Stimulated activated CD8-positive, alpha-beta memory T cell treated with anti-CD3 and anti-CD28 coated beads, Interleukin-7, amount 100 ng/mL, for 1 hour (primary cell): Measurements from ENCODE around the gene KDM6A.
"Not testable (repeated sequence)": the region's sequence is repeated elsewhere in the genome, so short reads cannot be mapped to it uniquely, and the experiment has no call there.

Experiments used
- DNase-seq, 2 donors: peaks; one replicate each; pipeline ENCODE4 v3.0.0-alpha.2; 2020; ENCODE audit warnings: low read depth in 2 of 2

KDM6A gene

GRCh38 chrX:44961817-44962607, 89.0 kb downstream of the KDM6A start:
- no peak for DNase-seq

- no peak for DNase-seq
Observed at GRCh38 chrX:44962944-44963343, 90.0 kb downstream of the KDM6A start.

- DNase-seq, result no peak
Observed at GRCh38 chrX:44967221-44967620, 94.2 kb downstream of the KDM6A start.

GRCh38 chrX:44970709-44971108, 97.7 kb downstream of the KDM6A start:
- no peak for DNase-seq

- DNase-seq, result no peak
Observed at GRCh38 chrX:44971674-44972073, 98.7 kb downstream of the KDM6A start.

GRCh38 chrX:44972132-44972531, 99.1 kb downstream of the KDM6A start:
- DNase-seq, result no peak

- no peak for DNase-seq
Observed at GRCh38 chrX:44973420-44973932, 100.5 kb downstream of the KDM6A start.

- DNase-seq, result no peak
Observed at GRCh38 chrX:44974451-44974850, 101.5 kb downstream of the KDM6A start.

- DNase-seq, result no peak
Observed at GRCh38 chrX:44975666-44976263, 102.8 kb downstream of the KDM6A start.

- DNase-seq, result no peak
Observed at GRCh38 chrX:44978976-44979375, 106.0 kb downstream of the KDM6A start.

- DNase-seq, result no peak
Observed at GRCh38 chrX:44980403-44980802, 107.4 kb downstream of the KDM6A start.

- DNase-seq, result no peak
Observed at GRCh38 chrX:44980883-44981282, 107.9 kb downstream of the KDM6A start.

- DNase-seq, result no peak
Observed at GRCh38 chrX:44989995-44990770, 117.2 kb downstream of the KDM6A start.

GRCh38 chrX:44992775-44993174, 119.8 kb downstream of the KDM6A start:
- no peak for DNase-seq

GRCh38 chrX:44996277-44996676, 123.3 kb downstream of the KDM6A start:
- no peak for DNase-seq

GRCh38 chrX:44997282-44997812, 124.4 kb downstream of the KDM6A start:
- DNase-seq, result no peak

GRCh38 chrX:44997888-44998287, 124.9 kb downstream of the KDM6A start:
- DNase-seq, result no peak

- DNase-seq, result not testable (repeated sequence)
Observed at GRCh38 chrX:44999237-44999636, 126.2 kb downstream of the KDM6A start.

- not testable (repeated sequence) for DNase-seq
Observed at GRCh38 chrX:44999872-45000271, 126.9 kb downstream of the KDM6A start.

- no peak for DNase-seq
Observed at GRCh38 chrX:45001048-45001447, 128.1 kb downstream of the KDM6A start.

- no peak for DNase-seq
Observed at GRCh38 chrX:45003085-45003484, 130.1 kb downstream of the KDM6A start.
